ENCODE measurements around the gene PPP3R2. TPM values are rescaled to one million over a fixed set of nuclear protein-coding genes. Genes with fewer than 3 reads are reported as not detected.

PPP3R2 gene
- total RNA-seq, 4 donors from 2014 or later: not detected

- H3K36me3 ChIP-seq: no peaks in the 10 kb centered on the region
- H3K4me1 ChIP-seq: no peaks in the 10 kb centered on the region
- TF ChIP-seq POLR2AphosphoS5 (IDR thresholded peaks at IDR 0.05): no peak
- no peak for TF ChIP-seq CTCF (IDR thresholded peaks at IDR 0.05)
- TF ChIP-seq EP300 (IDR thresholded peaks at IDR 0.05): no peak
- H3K9me3 ChIP-seq: no peaks in the 10 kb centered on the region
- H3K27ac ChIP-seq: no peak overlapping the region
- DNase-seq (ENCODE audit: low spot score in 2 of 2): no peak
- H3K27me3 ChIP-seq: no peaks in the 10 kb centered on the region
- H3K4me3 ChIP-seq: no peak overlapping the region
- WGBS: 82% methylated on average over 1 of the region's 1 CpG
Observed at GRCh38 chr9:101632611-101633010, 37.8 kb upstream of the PPP3R2 start.

GRCh38 chr9:101631892-101632291, 37.1 kb upstream of the PPP3R2 start:
- H3K36me3 ChIP-seq: no peaks in the 10 kb centered on the region
- no peaks in the 10 kb centered on the region for H3K4me1 ChIP-seq
- WGBS: 54% methylated on average over 2 of the region's 2 CpGs
- TF ChIP-seq POLR2AphosphoS5 (IDR thresholded peaks at IDR 0.05): no peak
- no peak for TF ChIP-seq CTCF (IDR thresholded peaks at IDR 0.05)
- no peak for TF ChIP-seq POLR2A (IDR thresholded peaks at IDR 0.05)
- no peak for TF ChIP-seq EP300 (IDR thresholded peaks at IDR 0.05)
- no peak overlapping the region for H3K4me3 ChIP-seq
- DNase-seq (ENCODE audit: low spot score in 2 of 2): no peak
- H3K9me3 ChIP-seq: no peaks in the 10 kb centered on the region
- H3K27ac ChIP-seq: no peak overlapping the region
- H3K27me3 ChIP-seq: no peaks in the 10 kb centered on the region

GRCh38 chr9:101629636-101630035, 34.9 kb upstream of the PPP3R2 start:
- Histone ChIP-seq H3K27ac (no peak overlapping the region), H3K9me3 (no peaks in the 10 kb centered on the region), H3K27me3 (no peaks in the 10 kb centered on the region), H3K4me1 (no peaks in the 10 kb centered on the region), H3K36me3 (no peaks in the 10 kb centered on the region), H3K4me3 (no peak overlapping the region)
- no peak for TF ChIP-seq POLR2A (IDR thresholded peaks at IDR 0.05)
- TF ChIP-seq EP300 (IDR thresholded peaks at IDR 0.05): no peak
- DNase-seq (ENCODE audit: low spot score in 2 of 2): no peak
- WGBS: 63% methylated on average over 5 of the region's 5 CpGs

- no peak overlapping the region for H3K4me3 ChIP-seq
- no peaks in the 10 kb centered on the region for H3K9me3 ChIP-seq
- H3K27ac ChIP-seq: no peak overlapping the region
- H3K4me1 ChIP-seq: no peaks in the 10 kb centered on the region
- no peaks in the 10 kb centered on the region for H3K27me3 ChIP-seq
- DNase-seq (ENCODE audit: low spot score in 2 of 2): no peak
- 63% methylated on average over 4 of the region's 4 CpGs for WGBS
- TF ChIP-seq POLR2AphosphoS5 (IDR thresholded peaks at IDR 0.05) (no peak), CTCF (IDR thresholded peaks at IDR 0.05) (no peak), EP300 (IDR thresholded peaks at IDR 0.05) (no peak), POLR2A (IDR thresholded peaks at IDR 0.05) (no peak)
- no peaks in the 10 kb centered on the region for H3K36me3 ChIP-seq
Observed at GRCh38 chr9:101628173-101628572, 33.4 kb upstream of the PPP3R2 start.

- Histone ChIP-seq H3K36me3 (no peaks in the 10 kb centered on the region), H3K4me1 (no peaks in the 10 kb centered on the region), H3K27me3 (no peaks in the 10 kb centered on the region), H3K4me3 (no peak overlapping the region), H3K27ac (no peak overlapping the region), H3K9me3 (no peaks in the 10 kb centered on the region)
- TF ChIP-seq POLR2AphosphoS5 (IDR thresholded peaks at IDR 0.05) (no peak), CTCF (IDR thresholded peaks at IDR 0.05) (no peak), EP300 (IDR thresholded peaks at IDR 0.05) (no peak), POLR2A (IDR thresholded peaks at IDR 0.05) (no peak)
- 74% methylated on average over 1 of the region's 1 CpG for WGBS
- DNase-seq (ENCODE audit: low spot score in 2 of 2): no peak
Observed at GRCh38 chr9:101626295-101626694, 31.5 kb upstream of the PPP3R2 start.

GRCh38 chr9:101625876-101626275, 31.1 kb upstream of the PPP3R2 start:
- Histone ChIP-seq H3K9me3 (no peaks in the 10 kb centered on the region), H3K4me3 (no peak overlapping the region), H3K4me1 (no peaks in the 10 kb centered on the region), H3K27ac (no peak overlapping the region), H3K36me3 (no peaks in the 10 kb centered on the region), H3K27me3 (no peaks in the 10 kb centered on the region)
- WGBS: 75% methylated on average over 2 of the region's 2 CpGs
- DNase-seq (ENCODE audit: low spot score in 2 of 2): no peak
- TF ChIP-seq CTCF (IDR thresholded peaks at IDR 0.05) (no peak), POLR2A (IDR thresholded peaks at IDR 0.05) (no peak), POLR2AphosphoS5 (IDR thresholded peaks at IDR 0.05) (no peak), EP300 (IDR thresholded peaks at IDR 0.05) (no peak)
